Body of pancreas (tissue), 4 donors: Measurements from ENCODE around the gene MAML2. TPM values are rescaled to one million over a fixed set of nuclear protein-coding genes. Genes with fewer than 3 reads are reported as not detected.

Experiments
- ATAC-seq: fragments of 150-250 bp; one replicate; pipeline ENCODE4 v1.9.1; 2016
- DNase-seq, 4 donors: peaks; one replicate each; pipeline ENCODE4 v3.0.0-alpha.2; 2019
- H3K27ac ChIP-seq, 4 donors: fragments of 200-600 bp; sonication (generic); 1 replicate in 3 of 4; 2 replicates in 1 of 4; pipeline versions ENCODE4 v1.5.1 to v1.6.1; 2016 to 2019; ENCODE audit warnings: mild to moderate bottlenecking in 1 of 4, mixed read lengths in 1 of 4, moderate library complexity in 1 of 4
- H3K27me3 ChIP-seq, 2 donors: fragments of 200-600 bp; sonication (generic); one replicate each; pipeline ENCODE4 v1.6.0; 2016; ENCODE audit warnings: mild to moderate bottlenecking in 1 of 2
- H3K36me3 ChIP-seq, 2 donors: fragments of 200-600 bp; sonication (generic); replicated peaks in 1 of 2; 2 replicates each; pipeline ENCODE4 v1.5.1; 2016; ENCODE audit warnings: low read depth in 2 of 2; ENCODE audit not compliant: insufficient read depth in 1 of 2
- H3K4me1 ChIP-seq: fragments of 200-600 bp; sonication (generic); one replicate; pipeline ENCODE4 v1.6.0; 2016
- H3K4me3 ChIP-seq, 2 donors: fragments of 200-600 bp; sonication (generic); 1 replicate in 1 of 2; 2 replicates in 1 of 2; pipeline ENCODE4 v1.5.1; 2016 to 2019
- H3K9me3 ChIP-seq, 3 donors: fragments of 200-600 bp; sonication (generic); 1 replicate in 2 of 3; 2 replicates in 1 of 3; pipeline ENCODE4 v1.5.1; 2016
- POLR2A ChIP-seq, 3 donors: fragments of 450-650 bp; IDR thresholded peaks; one replicate each; pipeline ENCODE4 v1.6.1; 2016; ENCODE audit warnings: antibody characterized with exemption in 3 of 3, mild to moderate bottlenecking in 2 of 3
- WGBS, 2 donors: methylation state at CpG; one replicate each; pipeline ENCODE4 v1.1.5; 2017; 5-methylcytosine and 5-hydroxymethylcytosine counted together
- intact Hi-C: fragments of 100-400 bp; cut with DNase I; formaldehyde crosslinking; loops from one replicate; pipeline ENCODE4 v1.15.1; 2023
- total RNA-seq, 2 donors: library from RNA; depleted of rRNA; stranded (reverse); fragments of >200 nt; gene quantifications; one replicate each; pipeline ENCODE4 v1.1.0, GENCODE V29; 2016
- TF ChIP-seq, protein P1 (sequence below), 7 experiments: fragments of 450-650 bp in 4 of 7; fragments of 200-600 bp in 3 of 7; sonication (generic) in 3 of 7; IDR thresholded peaks; one replicate each; pipeline ENCODE4 v1.5.1; 2016 to 2019; ENCODE audit warnings: antibody characterized with exemption in 7 of 7

Gene MAML2
- total RNA-seq, 2 donors from 2014 or later = 7.9 to 9.9 TPM

DNA sequence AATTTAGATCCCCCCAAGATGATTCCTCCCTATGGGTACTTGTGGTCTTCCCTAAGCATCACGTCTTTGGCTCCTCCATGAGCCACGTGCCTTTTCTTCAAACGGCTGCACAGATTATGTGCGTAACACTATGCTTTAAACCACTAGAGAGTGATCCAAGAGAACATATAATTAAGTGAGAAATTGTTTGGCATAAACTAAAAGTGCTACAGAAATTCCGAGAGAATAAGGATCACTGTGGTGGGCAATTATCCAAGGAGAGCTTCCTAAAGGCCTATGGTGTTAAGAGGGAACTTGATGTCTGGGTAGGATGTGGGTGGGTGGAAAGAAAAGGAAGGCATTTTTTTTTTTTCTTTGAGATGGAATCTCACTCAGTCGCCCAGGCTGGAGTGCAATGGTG is 110.9 kb downstream of the MAML2 start:
- no peak for DNase-seq
- ATAC-seq = no peak
- Histone ChIP-seq H3K27me3 (no peaks in the 10 kb centered on the region), H3K4me3 (no peak overlapping the region), H3K27ac (no peak overlapping the region), H3K36me3 (no peaks in the 10 kb centered on the region), H3K4me1 (no peaks in the 10 kb centered on the region), H3K9me3 (no peaks in the 10 kb centered on the region)
- no peak for TF ChIP-seq POLR2A (IDR thresholded peaks at IDR 0.05)
- TF ChIP-seq, protein P1, sequence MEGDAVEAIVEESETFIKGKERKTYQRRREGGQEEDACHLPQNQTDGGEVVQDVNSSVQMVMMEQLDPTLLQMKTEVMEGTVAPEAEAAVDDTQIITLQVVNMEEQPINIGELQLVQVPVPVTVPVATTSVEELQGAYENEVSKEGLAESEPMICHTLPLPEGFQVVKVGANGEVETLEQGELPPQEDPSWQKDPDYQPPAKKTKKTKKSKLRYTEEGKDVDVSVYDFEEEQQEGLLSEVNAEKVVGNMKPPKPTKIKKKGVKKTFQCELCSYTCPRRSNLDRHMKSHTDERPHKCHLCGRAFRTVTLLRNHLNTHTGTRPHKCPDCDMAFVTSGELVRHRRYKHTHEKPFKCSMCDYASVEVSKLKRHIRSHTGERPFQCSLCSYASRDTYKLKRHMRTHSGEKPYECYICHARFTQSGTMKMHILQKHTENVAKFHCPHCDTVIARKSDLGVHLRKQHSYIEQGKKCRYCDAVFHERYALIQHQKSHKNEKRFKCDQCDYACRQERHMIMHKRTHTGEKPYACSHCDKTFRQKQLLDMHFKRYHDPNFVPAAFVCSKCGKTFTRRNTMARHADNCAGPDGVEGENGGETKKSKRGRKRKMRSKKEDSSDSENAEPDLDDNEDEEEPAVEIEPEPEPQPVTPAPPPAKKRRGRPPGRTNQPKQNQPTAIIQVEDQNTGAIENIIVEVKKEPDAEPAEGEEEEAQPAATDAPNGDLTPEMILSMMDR (IDR thresholded peaks at IDR 0.05) = no peak
- intact Hi-C loops = no loop called here
- 69 to 74% methylated on average over 6 of the region's 6 CpGs for WGBS, 2 donors

DNA sequence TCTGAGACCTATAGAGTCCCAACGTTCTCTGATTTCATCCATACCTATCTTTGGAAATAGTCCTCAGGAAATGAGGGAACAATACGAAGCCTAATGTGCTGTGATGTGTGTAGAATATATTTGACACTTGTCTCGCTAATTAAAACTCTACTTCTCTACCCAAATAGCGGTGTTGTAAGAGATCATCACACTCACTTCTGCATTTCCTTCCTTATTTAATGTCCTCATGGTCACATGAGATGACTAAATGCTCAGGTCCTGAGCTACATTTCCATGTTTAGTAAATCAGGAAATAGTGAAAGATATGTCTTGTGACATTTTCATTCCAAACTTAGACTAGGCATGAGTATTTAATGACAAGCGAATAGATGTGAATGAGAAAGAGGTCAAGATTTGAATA is 112.3 kb downstream of the MAML2 start:
- H3K4me1 ChIP-seq = no peaks in the 10 kb centered on the region
- H3K27ac ChIP-seq = no peak overlapping the region
- intact Hi-C loops = no loop called here
- TF ChIP-seq POLR2A (IDR thresholded peaks at IDR 0.05) = no peak
- TF ChIP-seq, protein P1 (IDR thresholded peaks at IDR 0.05) = no peak
- ATAC-seq = no peak
- H3K4me3 ChIP-seq = no peak overlapping the region
- 56 to 68% methylated on average over 5 of the region's 5 CpGs for WGBS, 2 donors
- no peaks in the 10 kb centered on the region for H3K27me3 ChIP-seq
- no peaks in the 10 kb centered on the region for H3K9me3 ChIP-seq
- H3K36me3 ChIP-seq = no peaks in the 10 kb centered on the region
- DNase-seq = no peak

DNA sequence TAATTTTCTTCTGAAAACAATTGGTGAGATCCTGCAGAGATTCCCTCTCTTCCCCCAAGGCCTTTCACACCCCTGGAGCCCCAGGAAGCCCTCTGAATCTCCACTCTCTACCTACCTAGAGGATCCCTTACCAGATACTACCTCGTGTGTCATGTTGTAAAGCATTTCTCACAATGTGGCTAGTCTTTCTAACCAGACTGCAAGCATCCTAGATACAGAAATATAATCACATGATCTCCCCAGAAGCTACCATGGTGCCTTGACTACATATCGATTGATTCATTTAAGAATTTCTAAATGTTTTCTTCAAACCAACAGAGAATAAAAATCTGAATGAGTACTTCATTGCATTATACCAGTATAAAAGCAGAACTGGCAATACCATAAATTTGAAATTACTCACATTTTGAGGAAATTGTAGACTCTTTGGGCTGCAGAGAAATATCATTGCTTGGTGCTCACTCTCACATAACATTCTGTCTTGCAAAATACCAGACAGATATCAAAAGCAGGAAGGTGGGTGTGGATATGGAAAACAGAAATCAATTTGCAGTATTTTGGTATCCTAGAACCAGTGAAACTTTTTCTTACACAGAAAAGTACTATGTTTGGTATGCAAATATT is 113.5 kb downstream of the MAML2 start:
- DNase-seq = no peak
- Histone ChIP-seq H3K36me3 (no peaks in the 10 kb centered on the region), H3K4me3 (no peak overlapping the region), H3K27me3 (no peaks in the 10 kb centered on the region), H3K9me3 (no peaks in the 10 kb centered on the region), H3K27ac (peak overlapping the region in 1 of 4 donors; percentile 58), H3K4me1 (no peaks in the 10 kb centered on the region)
- no peak for ATAC-seq
- intact Hi-C loops = no loop called here
- TF ChIP-seq POLR2A (IDR thresholded peaks at IDR 0.05) = no peak
- TF ChIP-seq, protein P1 (IDR thresholded peaks at IDR 0.05) = no peak
- 52 to 62% methylated on average over 2 of the region's 2 CpGs for WGBS, 2 donors

DNA sequence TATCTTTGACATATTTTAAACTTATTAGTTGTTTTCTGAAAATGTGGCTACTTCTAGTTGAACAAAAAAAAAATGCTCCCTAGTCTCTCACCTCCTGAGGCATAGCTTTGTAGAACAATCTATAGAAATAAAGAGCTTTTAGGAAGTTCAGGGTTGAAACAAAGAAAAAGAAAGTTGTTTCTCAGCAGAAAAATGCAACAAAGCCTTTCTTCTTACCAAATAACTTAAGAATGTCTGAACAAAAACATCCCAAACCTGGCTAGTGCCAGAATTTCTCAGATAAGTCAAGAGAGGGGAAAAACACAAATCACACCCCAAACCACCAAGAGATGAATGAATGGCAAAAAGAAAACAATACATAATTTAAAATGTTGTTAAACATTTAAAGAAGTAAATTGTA is 114.1 kb downstream of the MAML2 start:
- intact Hi-C loops = no loop called here
- Histone ChIP-seq H3K27me3 (no peaks in the 10 kb centered on the region), H3K9me3 (no peaks in the 10 kb centered on the region), H3K27ac (peak overlapping the region in 3 of 4 donors; percentile 6 to 58 (median 15)), H3K36me3 (no peaks in the 10 kb centered on the region), H3K4me1 (no peaks in the 10 kb centered on the region), H3K4me3 (no peak overlapping the region)
- TF ChIP-seq, protein P1 (IDR thresholded peaks at IDR 0.05) = no peak
- TF ChIP-seq POLR2A (IDR thresholded peaks at IDR 0.05) = no peak
- ATAC-seq (no peak), DNase-seq (no peak)

- Histone ChIP-seq H3K4me1 (no peaks in the 10 kb centered on the region), H3K36me3 (no peaks in the 10 kb centered on the region), H3K9me3 (no peaks in the 10 kb centered on the region), H3K4me3 (no peak overlapping the region), H3K27ac (peak overlapping the region in 3 of 4 donors; percentile 6 to 58 (median 15)), H3K27me3 (no peaks in the 10 kb centered on the region)
- DNase-seq = peak; percentile 34 to 52 (median 49)
- WGBS, 2 donors = 57 to 65% methylated on average over 4 of the region's 4 CpGs
- ATAC-seq = peak; percentile 40
- intact Hi-C loops = no loop called here
- TF ChIP-seq POLR2A (IDR thresholded peaks at IDR 0.05) = no peak
- TF ChIP-seq, protein P1 (IDR thresholded peaks at IDR 0.05) = no peak
Observed at GRCh38 chr11:96228473-96228891, 114.5 kb downstream of the MAML2 start.
